ENCODE data around the gene GGNBP2.

GGNBP2 gene

DNA sequence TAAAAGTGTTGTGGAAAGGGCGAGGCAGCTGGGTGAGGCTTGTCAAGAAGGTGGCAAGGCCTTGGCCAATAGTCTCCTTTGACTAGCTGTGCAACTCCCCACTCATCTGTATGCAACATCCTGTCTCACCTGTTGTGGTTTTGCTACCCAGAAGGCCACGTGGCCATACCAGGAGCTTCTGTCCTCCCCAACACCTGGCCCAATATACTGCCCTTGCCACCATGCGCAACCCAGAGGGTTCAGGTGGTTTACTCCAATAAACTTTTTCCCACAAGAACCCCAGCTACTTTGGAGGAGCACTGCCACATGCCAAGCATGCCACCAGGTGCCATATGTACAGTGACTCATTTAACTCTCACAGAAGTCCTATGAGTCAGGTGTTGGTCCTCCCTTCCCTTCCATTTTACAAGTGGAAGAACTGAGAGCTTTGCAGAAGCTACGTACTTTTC, 20.3 kb upstream of the GGNBP2 start:
- DNase-seq, result no peak

DNA sequence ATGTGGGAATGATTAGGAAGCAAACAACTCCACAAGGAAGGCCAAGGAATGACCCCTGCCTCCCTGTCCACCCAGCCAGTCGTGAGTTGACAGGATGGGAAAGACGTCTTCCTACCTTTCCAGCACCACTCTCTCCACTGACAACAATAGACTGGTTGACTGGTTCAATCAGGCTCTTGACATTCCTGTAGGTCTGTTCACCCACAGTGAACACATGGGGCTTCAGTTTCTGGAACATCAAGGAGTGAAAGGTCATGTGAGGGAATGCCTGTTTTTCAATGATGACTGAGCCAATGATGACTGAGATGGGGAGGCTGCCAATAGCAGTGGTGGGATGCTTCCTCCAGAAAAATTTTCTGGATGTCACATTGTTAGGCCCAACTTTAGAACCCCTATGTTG, 19.6 kb upstream of the GGNBP2 start:
- DNase-seq, result no peak

DNA sequence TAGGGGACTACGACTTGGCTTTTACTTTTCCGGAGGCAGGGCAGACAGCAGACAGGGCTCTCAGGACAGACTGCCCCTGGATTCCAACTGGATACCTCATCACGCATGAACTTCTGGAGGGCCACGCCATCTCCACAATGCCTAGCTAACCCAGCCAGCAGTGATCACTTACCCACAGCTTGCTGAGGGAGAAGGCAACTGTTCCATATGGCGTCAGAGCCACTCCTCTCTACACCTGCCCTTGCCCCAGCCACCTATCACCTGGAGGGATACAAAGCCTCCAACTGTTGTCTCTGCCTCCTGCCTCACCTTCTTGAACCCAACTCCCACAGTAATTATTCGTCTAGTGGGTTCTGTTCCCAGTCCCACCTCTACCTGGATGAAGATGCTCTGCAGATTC, 18.8 kb upstream of the GGNBP2 start:
- no peak for DNase-seq

DNA sequence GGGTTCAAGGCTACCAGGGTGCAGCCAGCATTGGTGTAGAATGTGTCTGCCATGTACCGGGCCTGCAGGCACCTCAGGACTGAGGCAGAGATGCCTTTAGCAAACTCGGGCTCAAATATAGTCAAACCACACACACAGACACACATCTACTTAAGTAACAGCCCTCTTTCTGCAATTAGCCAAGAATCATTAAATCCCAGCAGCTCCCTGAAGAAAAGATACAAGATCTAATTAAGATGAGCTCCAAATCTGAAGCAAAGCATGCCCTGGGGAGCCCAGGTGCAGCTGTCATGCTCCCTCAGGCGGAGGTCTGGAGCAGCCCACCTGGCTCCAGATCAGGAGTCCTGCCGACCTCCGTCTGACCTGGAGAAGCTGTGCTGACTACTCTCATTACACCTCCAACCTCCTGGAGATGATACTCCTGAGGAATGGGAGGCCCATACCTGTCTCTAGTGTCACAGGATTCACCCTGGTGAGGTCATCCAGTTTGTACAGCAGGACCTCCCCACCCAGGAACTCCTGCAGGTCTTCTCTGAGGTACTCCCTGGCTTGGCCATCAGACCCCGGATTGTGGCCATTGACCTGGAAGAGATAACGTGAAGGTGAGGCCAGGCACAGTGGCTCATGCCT, 17.0 kb upstream of the GGNBP2 start:
- DNase-seq, result no peak

DNA sequence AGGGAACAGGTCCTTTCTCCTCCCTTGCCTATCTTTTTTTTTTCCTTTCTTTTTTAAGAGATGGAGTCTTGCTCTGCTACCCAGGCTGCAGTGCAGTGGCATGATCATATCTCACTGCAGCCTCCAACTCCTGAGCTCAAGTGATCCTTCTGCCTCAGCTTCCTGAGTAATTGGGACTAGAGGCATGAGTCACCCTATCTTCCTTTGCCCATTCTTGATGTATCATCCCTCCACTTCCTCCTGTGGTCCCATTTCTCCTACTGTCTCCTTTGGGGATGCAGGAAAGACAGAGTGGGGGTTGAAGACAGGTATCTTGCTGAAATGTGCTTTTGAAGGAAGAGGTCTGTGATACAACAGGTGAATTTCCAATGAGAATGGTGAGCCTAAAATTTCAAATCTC, 15.6 kb upstream of the GGNBP2 start:
- no peak for DNase-seq

DNA sequence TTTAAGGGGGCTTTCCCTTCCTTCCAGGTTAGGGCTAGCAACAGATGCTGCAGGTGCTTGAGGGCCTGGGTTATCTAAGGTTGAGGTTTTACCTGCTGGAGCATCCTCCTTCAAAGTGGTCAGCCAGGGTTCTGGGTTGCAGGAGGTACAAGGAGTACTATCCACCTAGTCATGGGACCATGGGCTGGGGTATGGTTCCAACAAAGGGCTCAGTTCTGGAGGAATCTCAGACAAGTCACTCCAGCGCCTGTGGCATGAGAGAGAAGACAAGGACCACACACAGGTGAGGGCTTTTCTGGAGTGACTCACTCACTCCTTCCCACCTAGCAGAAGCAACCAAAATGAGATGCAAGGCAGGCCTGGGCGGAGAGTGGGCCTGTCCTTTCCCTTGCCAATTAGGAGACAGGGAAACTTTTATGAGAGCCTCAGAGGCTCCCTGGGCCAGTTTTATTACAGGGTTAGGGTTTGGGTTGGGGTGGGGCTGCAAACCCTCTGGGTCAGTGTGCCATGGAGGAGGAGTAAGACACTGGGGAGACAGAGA, 12.2 kb upstream of the GGNBP2 start:
- DNase-seq, result no peak

DNA sequence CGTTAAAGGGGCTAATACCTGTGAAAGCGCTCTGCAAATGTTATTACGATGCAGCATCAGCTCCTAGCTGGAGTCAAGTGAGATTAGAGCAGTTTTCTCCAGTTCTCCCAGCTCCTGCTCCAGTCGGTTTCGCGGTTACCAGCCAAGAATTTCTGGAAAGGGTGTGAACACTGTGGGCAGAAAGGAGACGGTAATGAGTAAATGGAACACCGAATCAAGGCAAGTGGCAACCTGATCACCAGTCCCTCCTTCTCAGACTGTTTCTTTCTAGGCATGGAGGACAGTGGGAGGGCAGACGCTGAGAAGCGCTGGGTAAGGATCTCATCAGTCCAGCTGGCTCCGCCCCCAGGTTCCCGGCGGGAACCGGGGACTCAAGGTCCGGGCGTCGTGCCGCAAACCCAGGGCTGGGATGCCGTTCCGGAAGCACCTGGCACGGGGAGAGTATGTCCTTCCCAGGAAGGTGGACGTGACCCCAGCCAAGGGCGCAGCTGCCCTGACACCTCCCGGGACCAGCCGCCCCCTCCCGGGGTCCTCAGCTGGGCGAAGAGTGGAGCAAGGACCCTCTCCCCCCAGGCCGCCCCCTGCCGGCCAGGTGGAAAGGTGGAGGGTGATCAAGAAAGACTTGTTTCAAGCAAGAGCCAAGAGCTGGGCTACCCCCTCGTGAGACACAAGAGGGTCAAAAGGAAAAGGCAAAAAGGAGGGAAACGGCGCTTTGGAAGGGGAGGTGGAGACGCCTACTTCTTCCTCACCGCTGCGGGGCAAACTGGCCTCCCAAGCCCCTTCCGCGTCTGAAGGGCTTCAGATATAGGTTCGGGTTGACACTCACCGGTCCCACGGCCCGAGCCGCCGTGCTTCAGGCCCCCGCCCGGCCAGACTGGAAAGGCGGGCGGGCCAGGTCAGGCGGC, 10.5 kb upstream of the GGNBP2 start:
- DNase-seq, result peak; percentile 64

DNA sequence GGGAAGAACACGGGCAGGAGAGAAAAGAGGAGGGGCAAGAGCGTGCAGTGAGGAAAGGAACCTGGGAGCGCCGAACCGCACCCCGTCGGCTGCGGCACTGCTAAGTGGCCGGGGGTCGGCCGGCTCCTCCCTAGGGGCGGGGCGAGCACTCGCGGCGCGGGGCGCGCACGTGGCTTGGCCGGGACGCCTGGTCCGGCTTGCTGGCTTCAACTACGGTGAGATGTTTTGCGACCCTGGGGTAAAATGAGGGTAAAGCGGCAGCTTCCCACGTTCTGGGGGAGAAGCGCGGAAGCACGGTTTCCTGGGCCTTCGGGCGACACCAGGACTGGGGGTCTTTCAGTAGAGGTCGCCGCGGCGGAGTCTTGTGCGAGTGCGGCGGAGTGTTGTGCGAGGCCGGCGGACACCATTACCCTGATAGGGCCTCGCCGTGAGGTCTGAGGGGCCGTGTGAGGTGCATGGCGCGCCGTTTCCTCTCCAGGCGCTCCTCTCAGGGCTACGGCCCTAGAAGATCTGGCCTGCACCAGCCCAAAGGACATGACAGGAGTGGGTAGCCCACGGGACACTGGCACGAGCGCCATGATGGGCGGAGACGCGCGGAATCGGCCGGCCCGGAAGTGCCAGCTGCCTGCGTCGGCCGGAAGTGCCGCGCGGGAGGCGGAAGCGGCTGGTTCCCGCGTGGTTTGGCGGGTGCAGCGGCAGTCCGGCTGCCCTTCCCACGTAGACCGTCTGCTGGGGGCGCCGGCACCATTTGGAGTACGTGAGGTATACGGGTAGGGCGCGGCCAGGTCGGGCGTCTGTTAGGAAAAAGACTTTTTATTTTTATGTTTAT, 9.7 kb upstream of the GGNBP2 start, which contains the start of the genes MYO19 and PIGW:
TSS of gene MYO19 (minus strand) at position 29 of the 829 bp plus-strand sequence. CDS start 2,330 bp downstream, outside the sequence.
TSS of gene PIGW (plus strand) at position 148 of the 829 bp plus-strand sequence. CDS start 2,115 bp downstream, outside the sequence.
- peak; percentile 89 for DNase-seq

DNA sequence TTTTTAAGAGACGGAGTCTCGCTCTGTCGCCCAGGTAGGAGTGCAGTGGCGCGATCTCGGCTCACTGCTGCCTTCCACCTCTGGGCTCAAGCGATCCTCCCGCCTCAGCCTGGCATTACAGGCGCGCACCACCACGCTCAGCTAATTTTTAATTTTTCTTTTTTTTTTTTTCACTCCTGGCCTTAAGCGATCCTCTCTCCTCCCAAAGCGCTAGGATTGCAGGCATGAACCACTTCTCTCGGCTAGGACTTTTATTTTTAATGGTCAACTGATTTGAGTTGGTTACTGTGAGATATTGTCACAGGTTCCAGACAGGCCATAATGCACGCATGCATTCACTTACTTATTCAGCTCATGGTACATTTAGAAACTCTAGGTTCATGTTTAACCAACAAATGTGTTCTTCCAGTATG, 9.0 kb upstream of the GGNBP2 start:
- no peak for DNase-seq

DNA sequence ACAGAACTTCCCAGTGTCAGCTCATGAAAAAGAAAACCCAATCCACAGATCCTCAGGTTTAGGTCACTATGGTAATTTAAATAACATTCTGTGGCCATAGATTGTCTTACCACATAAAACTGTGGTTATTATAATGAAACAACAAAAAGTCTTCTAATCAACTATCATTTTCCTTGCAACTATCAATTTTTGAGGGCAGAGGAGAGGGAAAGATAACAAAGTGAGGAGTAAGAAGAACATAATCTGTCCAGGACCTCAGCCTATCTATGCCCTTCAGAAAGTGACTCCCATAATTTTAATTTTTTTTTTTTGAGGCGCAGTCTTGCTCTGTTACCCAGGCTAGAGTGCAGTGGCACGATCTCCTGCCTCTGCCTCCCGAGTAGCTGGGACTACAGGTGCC, 4.0 kb upstream of the GGNBP2 start:
- DNase-seq, result no peak

DNA sequence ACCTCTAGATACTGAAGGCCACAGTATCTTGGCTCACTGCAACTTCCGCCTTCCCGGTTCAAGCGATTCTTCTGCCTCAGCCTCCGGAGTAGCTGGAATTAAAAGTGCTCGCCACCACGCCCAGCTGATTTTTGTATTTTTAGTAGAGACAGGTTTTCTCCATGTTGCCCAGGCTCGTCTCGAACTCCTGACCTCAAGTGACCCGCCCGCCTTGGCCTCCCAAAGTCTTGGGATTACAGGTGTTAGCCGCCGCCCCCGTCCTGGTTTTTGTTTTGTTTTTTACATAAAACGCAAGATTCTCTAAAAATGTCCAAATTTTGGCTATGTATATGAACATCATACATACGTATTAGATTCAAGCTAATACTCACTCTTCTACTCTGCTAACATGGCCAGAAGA, 2.0 kb upstream of the GGNBP2 start:
- no peak for DNase-seq

DNA sequence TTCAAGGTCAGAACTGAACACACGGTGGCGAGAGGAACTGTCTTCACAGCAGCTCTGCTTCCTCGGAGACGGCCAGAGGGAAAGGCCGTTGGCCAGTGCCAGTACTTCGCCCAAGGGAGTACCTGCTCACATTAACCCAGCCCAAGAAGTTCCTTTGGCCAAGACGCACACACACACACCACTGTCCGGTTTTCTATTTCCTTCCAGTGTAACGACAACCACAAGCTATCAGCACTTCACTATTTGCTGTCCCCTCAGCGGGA, 744 bp upstream of the GGNBP2 start:
- DNase-seq, result peak; percentile 23

DNA sequence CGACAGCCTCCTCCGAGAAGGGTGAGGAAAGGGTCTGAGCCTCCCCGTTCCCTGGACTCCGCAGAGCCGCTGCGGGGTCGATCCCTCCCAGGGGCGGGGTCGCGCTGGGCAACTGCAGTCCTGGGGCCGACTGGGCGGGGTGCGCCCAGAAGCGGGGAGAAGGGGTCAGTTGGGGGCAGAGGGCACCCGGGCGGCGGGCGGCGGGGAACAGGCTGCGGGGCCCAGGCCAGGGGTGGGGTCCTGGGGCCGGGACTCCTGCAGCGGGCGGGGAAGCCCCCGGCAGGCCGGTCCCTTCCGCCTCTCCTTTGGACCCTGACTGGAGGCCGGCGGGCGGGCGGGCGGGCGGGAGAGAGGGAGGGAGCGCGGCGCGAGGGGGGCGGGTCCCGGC, 352 bp downstream of the GGNBP2 start:
- no peak for DNase-seq

DNA sequence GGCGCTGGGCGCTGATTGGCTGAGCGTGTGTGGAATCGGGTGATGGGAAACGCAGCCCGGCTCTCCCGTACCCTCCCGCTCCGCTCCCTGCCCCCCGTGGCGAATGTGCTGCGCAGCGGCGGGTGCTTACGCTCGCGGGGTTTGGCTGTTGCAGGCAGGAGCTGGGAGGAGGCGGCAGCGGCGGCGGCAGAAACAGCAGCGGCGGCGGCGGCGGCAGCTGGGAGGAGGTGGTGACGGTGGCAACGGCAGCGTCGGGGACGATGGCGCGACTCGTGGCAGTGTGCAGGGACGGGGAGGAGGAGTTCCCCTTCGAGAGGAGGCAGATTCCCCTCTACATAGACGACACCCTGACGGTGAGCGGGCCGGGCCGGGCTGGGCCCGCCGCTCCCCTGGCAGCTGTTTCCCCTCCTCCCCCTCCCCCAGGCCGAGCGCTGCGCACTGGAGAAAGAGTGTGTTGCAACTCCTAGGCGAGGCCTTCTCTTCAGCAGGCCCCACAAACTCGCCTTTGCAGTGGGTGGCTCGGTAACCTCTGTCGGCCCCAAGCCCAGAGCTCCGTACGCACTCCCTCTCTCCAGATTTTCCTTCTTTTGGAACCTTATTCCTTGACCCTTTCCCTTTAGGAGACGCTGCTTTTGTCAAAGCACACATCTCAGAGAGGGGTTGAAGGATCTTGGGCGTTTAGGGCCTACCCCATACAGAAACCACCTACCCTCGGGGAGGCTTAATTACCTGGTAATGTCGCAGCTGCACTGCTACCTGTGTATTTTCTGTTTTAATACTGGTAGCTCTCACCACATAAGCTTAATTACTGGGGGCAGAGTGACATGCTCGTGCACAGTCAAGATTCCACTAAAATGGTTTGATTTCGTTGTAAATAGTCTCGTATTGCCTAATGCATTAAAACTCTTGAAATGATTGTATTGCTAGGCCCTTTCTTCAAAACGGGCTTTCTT, 1.0 kb downstream of the GGNBP2 start:
- peak; percentile 97 for DNase-seq

DNA sequence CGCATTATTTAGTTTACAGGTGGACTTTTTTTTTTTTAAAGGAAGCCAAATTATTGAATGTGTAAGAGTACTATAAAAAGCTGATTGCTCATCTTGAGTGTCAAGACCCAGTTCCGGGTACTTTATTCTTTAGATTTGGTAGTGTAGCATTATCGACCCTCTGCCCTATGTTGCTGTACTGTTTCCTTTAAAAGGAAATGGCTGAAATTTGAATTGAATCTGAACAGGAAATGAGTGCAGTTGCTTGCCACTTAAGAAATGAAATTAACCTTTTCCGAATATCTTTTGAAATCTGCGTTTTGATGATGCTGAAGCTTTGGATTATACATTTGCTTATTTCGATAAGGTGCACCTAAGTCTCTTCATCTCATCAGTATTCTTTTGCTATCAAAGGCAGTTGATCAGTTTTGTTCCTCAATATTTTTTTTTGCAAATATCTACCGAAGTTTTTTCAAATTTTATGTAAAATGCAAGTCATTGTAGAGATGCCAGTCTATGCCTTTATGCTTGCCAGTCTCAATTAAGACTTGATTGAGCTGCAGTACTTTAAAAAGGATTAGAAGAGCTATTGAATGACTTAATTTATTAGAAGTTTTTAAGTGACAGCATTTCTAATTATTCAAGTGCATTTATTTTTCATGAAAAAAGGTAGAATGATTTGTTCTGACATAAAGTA, 1.8 kb downstream of the GGNBP2 start:
- no peak for DNase-seq

DNA sequence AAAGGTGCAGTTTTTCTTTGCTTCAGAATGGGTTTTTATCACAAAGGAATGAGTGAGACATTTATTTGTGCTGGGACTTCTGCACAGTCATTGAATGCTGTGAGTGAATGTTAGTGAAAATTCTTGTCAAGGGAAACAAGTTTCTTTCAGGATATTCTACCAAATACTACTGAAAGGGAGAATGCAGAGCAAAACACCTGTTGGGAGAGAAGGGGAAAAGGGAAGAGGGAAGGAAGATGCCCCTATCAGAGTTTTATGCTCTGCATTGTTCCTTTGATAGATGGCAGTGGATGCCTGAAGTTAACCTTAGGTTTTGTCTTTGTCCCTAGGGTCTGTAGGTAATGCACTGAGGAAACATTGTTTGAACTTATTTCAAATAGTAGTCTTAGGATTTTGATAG, 3.1 kb downstream of the GGNBP2 start:
- DNase-seq, result no peak

DNA sequence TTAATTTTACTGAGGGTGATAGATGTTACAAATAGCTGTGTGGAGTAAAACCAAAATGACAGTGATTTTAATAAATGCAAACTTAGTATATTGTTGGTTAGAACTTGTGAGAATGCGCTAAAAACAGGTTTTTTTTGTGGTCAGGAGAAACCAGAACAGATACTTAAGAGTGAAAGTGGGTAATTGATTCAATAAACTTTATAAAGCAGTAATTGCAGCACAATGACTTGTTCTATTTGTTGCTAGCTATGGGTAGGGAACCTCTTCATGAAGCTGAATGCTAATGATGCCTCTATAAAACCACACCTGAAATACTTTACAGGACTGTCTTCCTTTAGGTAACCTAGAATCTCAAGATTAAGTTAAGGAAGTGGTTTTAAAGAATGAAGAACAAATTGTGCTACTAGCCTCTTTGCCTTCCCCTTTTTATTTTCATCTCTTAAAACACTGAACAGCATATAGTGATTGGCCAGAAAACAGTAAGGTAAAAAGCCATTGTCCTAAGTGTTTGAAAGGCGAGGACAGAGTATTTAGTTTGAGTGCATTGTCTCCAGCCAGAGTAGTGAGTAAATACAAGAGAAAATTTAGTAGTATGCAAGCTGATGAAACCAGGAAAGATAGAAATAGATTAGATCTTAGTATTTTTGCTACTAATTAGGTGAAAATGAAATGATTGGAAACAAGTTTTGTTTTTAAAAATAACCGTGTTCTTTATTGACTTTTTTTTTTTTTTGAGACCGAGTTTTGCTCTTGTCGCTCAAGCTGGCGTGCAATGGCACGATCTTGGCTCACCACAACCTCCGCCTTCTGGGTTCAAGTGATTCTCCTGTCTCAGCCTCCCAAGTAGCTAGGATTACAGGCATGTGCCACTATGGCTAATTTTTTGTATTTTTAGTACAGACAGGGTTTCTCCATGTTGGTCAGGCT, 6.0 kb downstream of the GGNBP2 start:
- no peak for DNase-seq

DNA sequence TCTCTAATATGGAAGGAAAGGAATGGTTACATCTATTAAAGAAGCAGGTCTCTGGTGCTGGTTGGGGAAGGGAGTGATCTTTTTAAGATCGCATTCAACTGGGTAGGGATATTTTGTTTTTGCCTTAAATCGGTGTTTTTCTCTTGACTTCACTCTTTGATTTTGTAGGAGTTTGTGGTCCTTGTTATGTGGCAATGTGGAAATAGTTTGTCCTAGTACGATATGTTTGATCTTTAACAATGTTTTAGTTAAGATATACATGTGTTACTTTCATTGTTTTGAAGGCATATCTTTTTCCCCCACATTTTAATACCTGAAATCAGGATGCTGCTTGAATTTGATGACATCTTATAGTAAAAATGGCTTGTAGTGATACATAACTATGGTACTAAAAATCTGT, 8.7 kb downstream of the GGNBP2 start:
- no peak for DNase-seq

DNA sequence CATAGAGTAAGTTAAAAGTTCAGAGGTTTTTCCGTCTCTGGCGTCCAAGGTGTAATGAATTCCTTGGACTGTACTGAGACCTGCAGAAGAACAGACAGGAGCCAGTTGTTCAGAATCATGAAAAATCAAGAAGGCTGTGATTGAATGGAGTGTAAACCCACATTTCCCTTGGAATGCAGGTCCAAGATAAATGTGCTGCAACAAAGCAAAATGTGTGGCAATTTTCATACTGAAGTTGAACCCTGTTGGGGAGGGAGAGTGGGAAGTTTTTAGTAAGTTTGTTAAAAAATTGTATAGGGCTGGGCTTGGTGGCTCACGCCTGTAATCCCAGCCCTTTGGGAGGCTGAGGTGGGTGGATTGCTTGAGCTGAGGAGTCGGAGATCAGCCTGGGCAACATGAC, 21.4 kb downstream of the GGNBP2 start:
- DNase-seq, result no peak

DNA sequence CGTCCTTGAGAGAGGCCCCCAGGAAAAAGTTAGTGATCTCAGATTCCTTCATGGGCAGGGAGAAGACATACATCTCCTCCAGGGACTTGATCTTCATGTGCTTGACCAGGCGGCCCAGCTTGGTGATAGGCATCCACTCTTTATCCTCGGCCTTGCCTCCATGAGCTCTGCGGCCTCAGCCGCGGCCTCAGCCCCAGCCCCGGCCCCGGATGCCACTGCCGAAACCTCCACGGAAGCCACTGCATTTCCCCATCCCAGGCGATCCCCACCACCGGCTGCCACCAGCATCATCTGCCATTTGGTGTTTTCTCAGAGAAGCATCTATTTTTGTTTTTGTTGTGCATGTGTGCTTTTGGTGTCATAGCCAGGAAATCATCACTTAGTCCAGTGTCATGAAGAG, 30.3 kb downstream of the GGNBP2 start:
- no peak for DNase-seq
